D721Med (cell line): Measurements from ENCODE around the gene PCBP3.

Experiments used
- DNase-seq: peaks from one replicate; pipeline ENCODE4 v3.0.0; 2011; ENCODE audit warnings: low spot score; ENCODE audit not compliant: insufficient read length
- FAIRE-seq: peaks from 2 replicates; lab custom pipeline; 2011; peaks lifted over from hg19 to GRCh38; lab: Jason Lieb, UNC
- TF ChIP-seq, protein P1 (sequence below): IDR thresholded peaks from 2 replicates; pipeline ENCODE4 v1.5.1; 2012; ENCODE audit warnings: mild to moderate bottlenecking, control low read depth; ENCODE audit not compliant: insufficient read depth; ENCODE audit errors: missing control alignments

The PCBP3 gene

DNA sequence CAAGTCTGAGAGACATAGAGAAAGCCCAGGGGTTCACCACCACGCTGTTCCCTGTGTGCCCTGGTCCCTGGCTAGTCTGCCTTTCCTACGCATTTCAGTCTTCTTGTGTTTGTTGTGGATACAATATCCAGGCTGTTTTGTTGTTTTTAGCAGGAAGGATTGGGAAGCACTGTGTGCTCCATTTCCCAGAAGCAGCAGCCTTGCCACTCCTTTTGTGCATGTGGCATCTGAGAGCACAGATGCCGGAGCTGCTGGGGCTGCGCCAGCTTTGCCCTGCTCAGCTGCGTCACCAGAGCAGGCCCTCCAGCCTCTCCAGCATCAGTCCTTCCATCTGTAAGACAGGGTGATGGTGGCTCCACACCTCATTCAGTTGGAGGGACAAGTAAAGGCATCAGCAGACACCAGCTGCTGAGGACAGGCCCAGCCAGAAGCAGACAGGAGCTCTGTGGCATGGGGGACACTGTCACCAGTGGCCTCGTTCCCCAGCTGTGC lies 243.6 kb downstream of the PCBP3 start:
- no peak for FAIRE-seq
- DNase-seq, result no peak
- TF ChIP-seq, protein P1, sequence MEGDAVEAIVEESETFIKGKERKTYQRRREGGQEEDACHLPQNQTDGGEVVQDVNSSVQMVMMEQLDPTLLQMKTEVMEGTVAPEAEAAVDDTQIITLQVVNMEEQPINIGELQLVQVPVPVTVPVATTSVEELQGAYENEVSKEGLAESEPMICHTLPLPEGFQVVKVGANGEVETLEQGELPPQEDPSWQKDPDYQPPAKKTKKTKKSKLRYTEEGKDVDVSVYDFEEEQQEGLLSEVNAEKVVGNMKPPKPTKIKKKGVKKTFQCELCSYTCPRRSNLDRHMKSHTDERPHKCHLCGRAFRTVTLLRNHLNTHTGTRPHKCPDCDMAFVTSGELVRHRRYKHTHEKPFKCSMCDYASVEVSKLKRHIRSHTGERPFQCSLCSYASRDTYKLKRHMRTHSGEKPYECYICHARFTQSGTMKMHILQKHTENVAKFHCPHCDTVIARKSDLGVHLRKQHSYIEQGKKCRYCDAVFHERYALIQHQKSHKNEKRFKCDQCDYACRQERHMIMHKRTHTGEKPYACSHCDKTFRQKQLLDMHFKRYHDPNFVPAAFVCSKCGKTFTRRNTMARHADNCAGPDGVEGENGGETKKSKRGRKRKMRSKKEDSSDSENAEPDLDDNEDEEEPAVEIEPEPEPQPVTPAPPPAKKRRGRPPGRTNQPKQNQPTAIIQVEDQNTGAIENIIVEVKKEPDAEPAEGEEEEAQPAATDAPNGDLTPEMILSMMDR, result no peak

DNA sequence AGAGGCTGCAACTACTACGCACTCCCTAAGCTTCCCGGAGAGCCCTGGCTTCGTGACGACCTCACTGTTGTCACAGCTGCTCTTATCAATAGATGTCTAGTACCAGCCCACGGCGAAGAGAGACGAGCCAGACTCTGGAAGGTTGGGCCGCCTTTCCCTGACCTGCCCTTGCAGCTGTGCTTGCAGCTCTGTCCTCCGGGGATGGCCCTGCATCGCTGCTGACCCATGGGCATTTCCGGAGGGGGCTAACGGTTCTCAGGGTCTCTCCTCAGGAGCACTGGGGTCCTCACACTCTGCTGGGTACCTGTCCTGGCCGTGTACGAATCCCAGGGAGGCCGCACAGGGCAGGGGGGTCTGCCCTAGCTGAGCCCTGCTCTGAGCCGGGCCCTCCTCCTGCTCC lies 244.3 kb downstream of the PCBP3 start:
- FAIRE-seq (no peak), DNase-seq (no peak)
- TF ChIP-seq, protein P1, result no peak

DNA sequence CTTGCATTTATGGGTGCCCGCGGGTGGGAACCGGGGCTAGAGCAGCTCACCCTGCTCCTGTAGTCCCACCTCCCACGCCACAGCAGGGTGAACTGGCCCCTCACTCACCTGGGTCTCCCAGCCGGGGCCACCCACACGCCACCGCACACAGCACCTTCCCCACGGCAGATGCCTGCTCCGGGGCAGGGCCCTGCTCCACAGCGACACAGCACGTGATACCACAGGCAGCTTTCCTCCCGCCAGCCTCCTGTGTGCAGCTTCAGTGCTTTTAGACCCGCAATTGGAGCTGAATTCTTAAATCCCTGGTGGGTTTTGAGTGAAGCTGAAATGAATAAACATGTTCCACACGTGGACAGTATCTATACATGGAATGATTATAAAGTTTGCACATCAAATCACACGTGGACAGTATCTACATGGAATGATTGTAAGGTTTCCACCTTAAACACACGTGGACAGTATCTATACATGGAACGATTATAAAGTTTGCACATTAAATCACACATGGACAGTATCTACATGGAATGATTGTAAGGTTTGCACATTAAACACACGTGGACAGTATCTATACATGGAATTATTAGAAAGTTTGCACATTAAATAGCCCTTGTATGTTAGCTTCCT lies 245.0 kb downstream of the PCBP3 start:
- TF ChIP-seq, protein P1, result no peak
- FAIRE-seq (no peak), DNase-seq (no peak)

DNA sequence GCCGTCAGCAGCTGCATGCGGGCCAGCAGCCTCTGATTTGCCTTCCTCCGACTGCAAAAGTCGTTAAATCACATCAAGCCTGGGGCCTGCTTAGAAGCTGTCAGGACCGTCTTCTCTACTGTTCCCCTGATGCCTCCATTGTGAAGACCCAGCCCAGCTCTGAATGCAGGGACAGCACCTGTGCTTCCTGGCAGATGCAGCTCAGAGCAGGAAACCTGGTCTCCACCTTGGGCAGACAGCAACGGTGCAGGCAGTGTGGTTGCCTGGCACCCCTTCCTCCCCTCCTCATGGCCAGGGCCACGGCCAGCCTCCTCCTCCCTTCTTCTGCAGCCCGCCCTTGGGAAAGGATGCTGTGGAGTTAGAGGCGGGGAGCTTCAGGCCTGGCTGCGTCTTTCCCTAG lies 245.7 kb downstream of the PCBP3 start:
- TF ChIP-seq, protein P1, result no peak
- no peak for DNase-seq
- FAIRE-seq, result no peak

GRCh38 chr21:45889961-45890360 lies 246.4 kb downstream of the PCBP3 start:
- TF ChIP-seq, protein P1, result no peak
- FAIRE-seq (no peak), DNase-seq (no peak)

DNA sequence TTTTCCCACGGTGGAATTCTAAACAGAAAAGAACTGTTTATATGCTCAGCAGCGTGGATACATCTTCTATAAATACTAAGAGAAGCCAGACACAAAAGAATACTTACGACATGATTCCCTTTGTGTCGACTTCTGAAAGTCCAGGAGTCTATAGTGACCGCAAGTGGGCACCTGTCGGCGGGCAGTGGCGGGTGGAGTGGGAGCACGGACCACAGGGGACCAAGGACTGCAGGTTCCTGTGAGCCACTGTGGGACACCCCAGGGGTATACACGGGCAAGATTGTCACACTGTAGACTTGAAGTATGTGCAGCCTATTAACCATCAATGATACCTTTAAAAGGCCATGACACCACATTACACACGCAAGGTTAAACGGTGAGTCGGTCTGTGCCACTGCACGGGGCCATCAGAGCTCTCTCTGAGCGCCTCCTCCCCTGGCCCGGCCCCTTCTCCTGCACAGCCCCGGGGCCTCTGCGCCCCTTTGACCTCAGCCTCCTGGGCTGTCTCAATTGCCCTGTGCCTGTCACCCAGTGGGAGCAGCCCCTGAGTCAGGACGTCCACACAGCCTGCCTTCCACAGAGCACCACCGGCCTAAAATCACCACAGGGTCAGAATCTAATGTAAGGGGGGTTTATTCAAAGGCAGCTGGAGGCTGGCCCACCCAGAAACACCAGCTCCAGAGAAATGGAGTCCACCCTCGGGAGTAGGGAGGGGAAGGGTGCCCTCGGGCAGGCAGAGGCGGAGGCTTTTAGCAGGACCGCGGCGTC lies 248.0 kb downstream of the PCBP3 start:
- DNase-seq (no peak), FAIRE-seq (no peak)
- TF ChIP-seq, protein P1, result no peak
